Nephron progenitor cell (in vitro differentiated cells): ENCODE results near the gene ZNF324.
"Not testable (repeated sequence)": the region's sequence is repeated elsewhere in the genome, so short reads cannot be mapped to it uniquely, and the experiment has no call there.

Source experiments
- DNase-seq: peaks from one replicate; pipeline ENCODE4 v3.0.0; 2021
- H3K27ac Mint-ChIP-seq: 2 replicates; pipeline ENCODE4 v1.8.0; 2021; ENCODE audit warnings: mild to moderate bottlenecking, moderate library complexity, mixed read lengths
- H3K27me3 Mint-ChIP-seq: 2 replicates; pipeline ENCODE4 v1.8.0; 2021; ENCODE audit warnings: mild to moderate bottlenecking, low read depth, mixed read lengths; ENCODE audit not compliant: poor library complexity
- H3K36me3 Mint-ChIP-seq: 2 replicates; pipeline ENCODE4 v1.8.0; 2021; ENCODE audit warnings: low read depth, mixed read lengths
- H3K4me1 Mint-ChIP-seq: 2 replicates; pipeline ENCODE4 v1.8.0; 2021; ENCODE audit warnings: mixed read lengths
- H3K4me3 Mint-ChIP-seq: 2 replicates; pipeline ENCODE4 v1.8.0; 2021; ENCODE audit warnings: mild to moderate bottlenecking, moderate library complexity, mixed read lengths
- H3K9me3 Mint-ChIP-seq: 2 replicates; pipeline ENCODE4 v1.8.0; 2021; ENCODE audit warnings: mild to moderate bottlenecking, moderate library complexity, mixed read lengths
- CTCF ChIP-seq: fragments of 200-600 bp; sonication (generic); IDR thresholded peaks from 2 replicates; pipeline ENCODE4 v1.5.0; 2021; ENCODE audit warnings: antibody characterized with exemption

ZNF324 gene

GRCh38 chr19:58440556-58440955 is 26.3 kb upstream of the ZNF324 start:
- TF ChIP-seq CTCF: no peak
- peaks cover 57% of the 10 kb centered on the region for H3K36me3 Mint-ChIP-seq
- peak overlapping the region; percentile 90 for H3K4me3 Mint-ChIP-seq
- peaks cover 83% of the 10 kb centered on the region for H3K9me3 Mint-ChIP-seq
- H3K27ac Mint-ChIP-seq: peak overlapping the region; percentile 64
- H3K27me3 Mint-ChIP-seq: peaks cover 52% of the 10 kb centered on the region
- no peak for DNase-seq
- peaks cover 13% of the 10 kb centered on the region for H3K4me1 Mint-ChIP-seq

DNA sequence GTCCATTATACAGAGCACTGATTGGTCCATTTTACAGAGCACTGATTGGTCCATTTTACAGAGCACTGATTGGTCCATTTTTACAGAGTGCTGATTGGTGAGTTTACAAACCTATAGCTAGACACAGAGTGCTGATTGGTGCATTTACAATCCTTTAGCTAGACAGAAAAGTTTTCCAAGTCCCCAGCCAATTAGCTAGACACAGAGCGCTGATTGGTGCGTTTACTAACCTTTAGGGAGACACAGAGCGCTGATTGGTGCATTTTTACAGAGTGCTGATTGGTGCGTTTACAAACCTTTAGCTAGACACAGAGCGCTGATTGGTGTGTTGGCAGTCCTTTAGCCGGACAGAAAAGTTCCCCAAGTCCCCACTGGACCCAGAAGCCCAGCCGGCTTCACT is 23.9 kb upstream of the ZNF324 start:
- not testable (repeated sequence) for DNase-seq, H3K27ac Mint-ChIP-seq, H3K4me3 Mint-ChIP-seq
- Mint-ChIP-seq H3K4me1 (peaks cover 13% of the 10 kb centered on the region), H3K9me3 (peaks cover 74% of the 10 kb centered on the region), H3K36me3 (peaks cover 37% of the 10 kb centered on the region), H3K27me3 (peaks cover 73% of the 10 kb centered on the region)

DNA sequence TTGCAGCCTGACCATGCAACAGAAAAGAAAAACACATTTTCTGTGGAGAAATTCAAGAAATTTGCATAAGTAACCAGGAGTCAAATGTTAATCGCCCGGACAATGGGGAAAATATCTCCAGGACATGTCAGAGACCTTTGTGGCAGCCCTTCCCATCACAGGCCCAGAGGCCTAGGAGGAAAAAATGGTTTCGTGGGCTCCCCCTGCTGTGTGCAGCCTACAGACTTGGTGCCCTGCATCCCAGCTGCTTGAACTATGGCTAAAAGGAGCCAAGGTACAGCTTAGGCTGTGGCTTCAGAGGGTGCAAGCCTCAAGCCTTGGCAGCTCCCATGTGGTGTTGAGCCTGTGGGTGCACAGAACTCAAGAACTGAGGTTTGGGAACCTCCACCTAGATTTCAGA is 18.0 kb upstream of the ZNF324 start:
- Mint-ChIP-seq H3K9me3 (peaks cover 57% of the 10 kb centered on the region), H3K27me3 (peaks cover 81% of the 10 kb centered on the region)
- not testable (repeated sequence) for H3K4me3 Mint-ChIP-seq

GRCh38 chr19:58449980-58450379 is 16.9 kb upstream of the ZNF324 start:
- Mint-ChIP-seq H3K9me3 (peaks cover 47% of the 10 kb centered on the region), H3K36me3 (peaks cover 12% of the 10 kb centered on the region), H3K27me3 (peaks cover 77% of the 10 kb centered on the region), H3K4me1 (peaks cover 21% of the 10 kb centered on the region)
- H3K27ac Mint-ChIP-seq, H3K4me3 Mint-ChIP-seq, DNase-seq: not testable (repeated sequence)

More for the DNA sequence above, 18.0 kb upstream of the ZNF324 start:
- Mint-ChIP-seq H3K4me1 (peaks cover 21% of the 10 kb centered on the region), H3K36me3 (peaks cover 12% of the 10 kb centered on the region)
- not testable (repeated sequence) for H3K27ac Mint-ChIP-seq, DNase-seq

GRCh38 chr19:58450856-58451357 is 16.0 kb upstream of the ZNF324 start:
- peak overlapping the region; percentile 68 for H3K27ac Mint-ChIP-seq
- TF ChIP-seq CTCF: no peak
- DNase-seq: no peak
- H3K36me3 Mint-ChIP-seq: peaks cover 12% of the 10 kb centered on the region
- peaks cover 47% of the 10 kb centered on the region for H3K9me3 Mint-ChIP-seq
- peaks cover 67% of the 10 kb centered on the region for H3K27me3 Mint-ChIP-seq
- peak overlapping the region; percentile 93 for H3K4me3 Mint-ChIP-seq
- peaks cover 21% of the 10 kb centered on the region for H3K4me1 Mint-ChIP-seq

DNA sequence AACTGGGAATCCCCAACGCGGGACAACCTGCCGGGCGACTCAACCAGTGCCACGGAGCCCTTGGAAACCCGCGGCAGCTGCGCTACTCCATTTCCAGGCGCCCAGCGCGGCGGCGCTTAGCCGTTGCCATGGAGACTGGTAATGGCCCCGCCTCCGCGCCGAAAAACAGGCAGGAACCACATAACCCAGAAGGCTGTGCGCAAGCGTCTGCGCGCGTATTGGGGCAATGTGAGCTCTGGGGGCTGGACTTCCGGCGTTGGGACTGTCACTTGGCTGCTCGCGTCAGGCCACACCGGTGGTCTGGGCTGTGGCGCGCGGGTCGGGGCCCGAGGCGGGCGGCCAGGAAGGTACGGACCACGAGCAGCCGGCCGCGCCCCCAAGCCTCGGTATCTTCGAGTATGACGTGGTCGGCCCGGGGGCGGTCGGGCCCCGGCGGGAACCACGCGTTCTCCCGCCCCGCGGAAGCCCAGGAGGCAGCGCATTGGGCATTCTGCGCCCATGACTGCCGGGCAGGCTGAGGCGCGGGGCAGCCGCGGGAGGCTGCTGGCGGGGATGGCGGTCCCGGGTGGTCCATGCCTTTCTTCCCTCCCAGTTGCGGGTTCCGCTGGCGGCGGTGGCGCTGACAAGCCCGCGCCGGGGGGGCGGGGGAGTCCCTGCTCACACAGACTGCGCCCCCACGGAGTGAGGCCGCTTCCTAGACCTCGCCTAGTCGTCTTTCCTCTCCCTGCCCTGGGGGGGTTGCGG is 15.3 kb upstream of the ZNF324 start, which contains the start of gene ZNF324B:
Gene ZNF324B (plus strand): TSS at position 265 of the 744 bp plus-strand sequence. CDS start 2,080 bp downstream, outside the sequence.
- DNase-seq: peak; percentile 97
- H3K4me3 Mint-ChIP-seq: peak within 1 kb of the TSS; percentile 93
- H3K9me3 Mint-ChIP-seq: peaks cover 47% of the 10 kb centered on the region
- peaks cover 12% of the 10 kb centered on the region for H3K36me3 Mint-ChIP-seq
- TF ChIP-seq CTCF: no peak
- peak within 1 kb of the TSS; percentile 68 for H3K27ac Mint-ChIP-seq
- H3K27me3 Mint-ChIP-seq: peaks cover 61% of the 10 kb centered on the region
- peaks cover 21% of the 10 kb centered on the region for H3K4me1 Mint-ChIP-seq

GRCh38 chr19:58453743-58454142 is 13.1 kb upstream of the ZNF324 start:
- no peak for TF ChIP-seq CTCF
- Mint-ChIP-seq H3K4me3 (peak overlapping the region; percentile 30), H3K9me3 (peaks cover 25% of the 10 kb centered on the region), H3K27me3 (peaks cover 47% of the 10 kb centered on the region), H3K36me3 (peaks cover 15% of the 10 kb centered on the region), H3K27ac (no peak overlapping the region), H3K4me1 (peaks cover 21% of the 10 kb centered on the region)
- DNase-seq: no peak
